Panc1 (cell line): ENCODE data around the gene SLC6A1. TPM values are rescaled to one million over a fixed set of nuclear protein-coding genes. Genes with fewer than 3 reads are reported as not detected.

Experiments used
- ATAC-seq: fragments of 200-7000 bp; cut with Tn5 transposase; 2 replicates; pipeline ENCODE4 v1.9.1; 2020; ENCODE audit warnings: mild to moderate bottlenecking, moderate library complexity
- BruUV-seq: library from RNA; stranded (reverse); fragments of 400-500 nt; replicated peaks from 2 replicates; lab custom pipeline; 2021; lab: Mats Ljungman, UMichigan
- CTCF ChIA-PET: fragments of 300-600 bp; sonication (Branson Sonifier 250); formaldehyde crosslinking; loops from one replicate; lab custom pipeline; 2022; ENCODE audit warnings: antibody characterized with exemption; lab: Charles Lee
- POLR2A ChIA-PET: fragments of 300-600 bp; sonication (Branson Sonifier 250); formaldehyde crosslinking; loops from one replicate; lab custom pipeline; 2022; ENCODE audit warnings: antibody characterized with exemption; lab: Charles Lee
- DNase-seq: peaks from one replicate; pipeline ENCODE4 v3.0.0-alpha.2; 2010; ENCODE audit warnings: low read depth, low spot score
- H3K27ac ChIP-seq: 2 replicates; pipeline ENCODE4 v1.5.1; 2011; ENCODE audit warnings: mild to moderate bottlenecking, low read length, inconsistent platforms
- H3K27me3 ChIP-seq: fragments of 200-500 bp; sonication (Bioruptor generic); 2 replicates; pipeline ENCODE4 v1.6.0; 2014; ENCODE audit warnings: low read length, inconsistent platforms; ENCODE audit not compliant: control insufficient read depth, insufficient read depth
- H3K36me3 ChIP-seq: fragments of 200-500 bp; sonication (Bioruptor generic); 2 replicates; pipeline ENCODE4 v1.5.1; 2014; ENCODE audit warnings: inconsistent platforms, mild to moderate bottlenecking, low read length, moderate library complexity; ENCODE audit not compliant: control insufficient read depth, insufficient read depth
- H3K4me1 ChIP-seq: 2 replicates; pipeline ENCODE4 v1.5.1; 2011; ENCODE audit warnings: inconsistent platforms, mild to moderate bottlenecking, low read length, moderate library complexity; ENCODE audit not compliant: control insufficient read depth, insufficient read depth
- H3K4me3 ChIP-seq, 2 experiments: 2 replicates each; pipeline ENCODE4 v1.5.1; 2011 to 2012; ENCODE audit warnings: low read depth in 2 of 2, low read length in 2 of 2, mild to moderate bottlenecking in 2 of 2, inconsistent platforms in 1 of 2, moderate library complexity in 1 of 2
- H3K9me3 ChIP-seq: fragments of 200-500 bp; sonication (Bioruptor generic); 2 replicates; pipeline ENCODE4 v1.5.1; 2014; ENCODE audit warnings: low read depth, mild to moderate bottlenecking, inconsistent platforms, low read length, moderate library complexity; ENCODE audit not compliant: control insufficient read depth, insufficient read depth
- CTCF ChIP-seq: fragments of 450-650 bp; IDR thresholded peaks from 2 replicates; pipeline ENCODE4 v1.5.1; 2017; ENCODE audit warnings: mild to moderate bottlenecking
- POLR2AphosphoS5 ChIP-seq: IDR thresholded peaks from 2 replicates; pipeline ENCODE4 v1.6.1; 2012; ENCODE audit warnings: mild to moderate bottlenecking, low read depth, low read length, moderate library complexity
- REST ChIP-seq, 2 experiments: IDR thresholded peaks; 2 replicates each; pipeline ENCODE4 v1.6.1; 2011 to 2012; ENCODE audit warnings: low read depth in 2 of 2, control low read depth in 1 of 2, low read length in 1 of 2, mild to moderate bottlenecking in 1 of 2, moderate library complexity in 1 of 2; ENCODE audit not compliant: insufficient read depth in 1 of 2
- SIN3A ChIP-seq: IDR thresholded peaks from 2 replicates; pipeline ENCODE4 v1.6.1; 2012; ENCODE audit warnings: low read depth, mild to moderate bottlenecking, low read length, moderate library complexity, borderline replicate concordance; ENCODE audit not compliant: insufficient read depth
- TCF7L2 ChIP-seq: IDR thresholded peaks from 2 replicates; pipeline ENCODE4 v1.6.1; 2011; ENCODE audit warnings: mild to moderate bottlenecking, low read depth, low read length, inconsistent platforms
- in situ Hi-C: cut with HindIII; loops from 2 replicates; pipeline ENCODE4 v1.10.0; 2016; ENCODE audit warnings: low sequenced_read_pairs, low pct_unique_long_range_greater_than_20kb
- intact Hi-C: fragments of 100-400 bp; cut with micrococcal nuclease; formaldehyde crosslinking; loops from one replicate; pipeline ENCODE4 v1.10.0; 2022; ENCODE audit not compliant: unreplicated experiment
- total RNA-seq: library from RNA; stranded (reverse); gene quantifications from one replicate; pipeline ENCODE4 v1.2.1, GENCODE V29; 2021; ENCODE audit not compliant: unreplicated experiment

The SLC6A1 gene
- total RNA-seq, 1 experiment from 2014 or later = not detected

- ATAC-seq (no peak), DNase-seq (no peak)
- intact Hi-C loops = no loop called here
- ChIA-PET CTCF (interaction anchor here (0.7 kb wide), 1 partner anchor 16 kb away, joined by 3 read pairs; no protein-coding TSS in a partner anchor), POLR2A (no interaction called here)
- TF ChIP-seq TCF7L2 (no peak), SIN3A (no peak)
- BruUV-seq = no TSS peak
- H3K9me3 ChIP-seq = no peaks in the 10 kb centered on the region
- no peaks in the 10 kb centered on the region for H3K4me1 ChIP-seq
- H3K27ac ChIP-seq = no peak overlapping the region
- in situ Hi-C loops = no loop called here
- no peaks in the 10 kb centered on the region for H3K36me3 ChIP-seq
- H3K27me3 ChIP-seq = peaks cover 11% of the 10 kb centered on the region
- no peak overlapping the region for H3K4me3 ChIP-seq
Observed at GRCh38 chr3:10961921-10962320, 30.6 kb upstream of the SLC6A1 start.

- no TSS peak for BruUV-seq
- Histone ChIP-seq H3K9me3 (no peaks in the 10 kb centered on the region), H3K27ac (no peak overlapping the region), H3K4me1 (no peaks in the 10 kb centered on the region), H3K27me3 (peaks cover 11% of the 10 kb centered on the region), H3K4me3 (no peak overlapping the region), H3K36me3 (no peaks in the 10 kb centered on the region)
- ATAC-seq (no peak), DNase-seq (no peak)
- ChIA-PET POLR2A (no interaction called here), CTCF (no interaction called here)
- in situ Hi-C loops (no loop called here), intact Hi-C loops (no loop called here)
- TF ChIP-seq REST (IDR thresholded peaks at IDR 0.05; ENCODE audit: insufficient read depth in 1 of 2, low read depth in 2 of 2, low read length in 1 of 2) (no peak), SIN3A (no peak), TCF7L2 (no peak), POLR2AphosphoS5 (no peak), CTCF (no peak)
Observed at GRCh38 chr3:10962481-10963036, 30.0 kb upstream of the SLC6A1 start.

- no peak for TF ChIP-seq SIN3A
- peak; percentile 81 to 84 for TF ChIP-seq REST (IDR thresholded peaks at IDR 0.05; ENCODE audit: insufficient read depth in 1 of 2, low read depth in 2 of 2, low read length in 1 of 2)
- no peak overlapping the region for H3K27ac ChIP-seq
- no TSS peak for BruUV-seq
- ChIA-PET CTCF (no interaction called here), POLR2A (no interaction called here)
- no peaks in the 10 kb centered on the region for H3K36me3 ChIP-seq
- no peaks in the 10 kb centered on the region for H3K4me1 ChIP-seq
- no peaks in the 10 kb centered on the region for H3K9me3 ChIP-seq
- intact Hi-C loops = no loop called here
- DNase-seq (no peak), ATAC-seq (no peak)
- peaks cover 11% of the 10 kb centered on the region for H3K27me3 ChIP-seq
- in situ Hi-C loops = no loop called here
- no peak overlapping the region for H3K4me3 ChIP-seq
Observed at GRCh38 chr3:10964537-10965167, 27.9 kb upstream of the SLC6A1 start.
